Esophagus muscularis mucosa (tissue), 4 donors: ENCODE data around the gene GRK3. TPM values are rescaled to one million over a fixed set of nuclear protein-coding genes. Genes with fewer than 3 reads are reported as not detected.

Source experiments
- DNase-seq: peaks from one replicate; pipeline ENCODE4 v3.0.0-alpha.2; 2017; ENCODE audit errors: extremely low spot score
- H3K27ac ChIP-seq, 4 donors: fragments of 200-600 bp; sonication (generic); replicated peaks in 1 of 4; 1 replicate in 3 of 4; 2 replicates in 1 of 4; pipeline ENCODE4 v1.5.1; 2016 to 2019; ENCODE audit warnings: mild to moderate bottlenecking in 1 of 4
- H3K27me3 ChIP-seq, 4 donors: fragments of 200-600 bp; sonication (generic); one replicate each; pipeline versions ENCODE4 v1.5.1 to v1.6.0; 2016 to 2019
- H3K36me3 ChIP-seq, 4 donors: fragments of 200-600 bp; sonication (generic); one replicate each; pipeline ENCODE4 v1.5.1; 2016 to 2019
- H3K4me1 ChIP-seq, 4 donors: fragments of 200-600 bp; sonication (generic); one replicate each; pipeline ENCODE4 v1.5.1; 2016 to 2019
- H3K4me3 ChIP-seq, 4 donors: fragments of 200-600 bp; sonication (generic); 1 replicate in 2 of 4; 2 replicates in 2 of 4; pipeline ENCODE4 v1.5.1; 2016 to 2019; ENCODE audit warnings: mild to moderate bottlenecking in 4 of 4, moderate library complexity in 1 of 4
- H3K9me3 ChIP-seq, 4 donors: fragments of 200-600 bp; sonication (generic); 1 replicate in 3 of 4; 2 replicates in 1 of 4; pipeline ENCODE4 v1.5.1; 2016 to 2019
- EP300 ChIP-seq: sonication (generic); formaldehyde crosslinking; IDR thresholded peaks from one replicate; pipeline ENCODE4 v1.6.1; 2017; ENCODE audit warnings: antibody characterized with exemption
- POLR2A ChIP-seq: fragments of 450-650 bp; IDR thresholded peaks from one replicate; pipeline ENCODE4 v1.6.1; 2017; ENCODE audit warnings: antibody characterized with exemption, moderate library complexity, mild to moderate bottlenecking, low read depth
- POLR2AphosphoS5 ChIP-seq, 2 donors: sonication (generic); formaldehyde crosslinking; IDR thresholded peaks; one replicate each; pipeline ENCODE4 v1.6.1; 2017; ENCODE audit warnings: antibody characterized with exemption in 2 of 2
- WGBS: methylation state at CpG from one replicate; pipeline ENCODE4 v1.1.5; 2018; 5-methylcytosine and 5-hydroxymethylcytosine counted together
- intact Hi-C: fragments of 100-400 bp; cut with DNase I; formaldehyde crosslinking; loops from one replicate; pipeline ENCODE4 v1.15.1; 2023
- total RNA-seq, 4 donors: library from RNA; depleted of rRNA; stranded (reverse); fragments of >200 nt; gene quantifications; one replicate each; pipeline versions ENCODE4 v1.1.0 to v1.2.1, GENCODE V29; 2016
- TF ChIP-seq, protein P1 (sequence below), 3 experiments: fragments of 200-600 bp in 2 of 3; fragments of 450-650 bp in 1 of 3; sonication (generic) in 2 of 3; IDR thresholded peaks; one replicate each; pipeline ENCODE4 v1.5.1; 2017 to 2019; ENCODE audit warnings: antibody characterized with exemption in 3 of 3, mild to moderate bottlenecking in 2 of 3, moderate library complexity in 1 of 3

GRK3 gene
- total RNA-seq, 4 donors from 2014 or later, result 2.5 to 5.8 (median 4.6) TPM

DNA sequence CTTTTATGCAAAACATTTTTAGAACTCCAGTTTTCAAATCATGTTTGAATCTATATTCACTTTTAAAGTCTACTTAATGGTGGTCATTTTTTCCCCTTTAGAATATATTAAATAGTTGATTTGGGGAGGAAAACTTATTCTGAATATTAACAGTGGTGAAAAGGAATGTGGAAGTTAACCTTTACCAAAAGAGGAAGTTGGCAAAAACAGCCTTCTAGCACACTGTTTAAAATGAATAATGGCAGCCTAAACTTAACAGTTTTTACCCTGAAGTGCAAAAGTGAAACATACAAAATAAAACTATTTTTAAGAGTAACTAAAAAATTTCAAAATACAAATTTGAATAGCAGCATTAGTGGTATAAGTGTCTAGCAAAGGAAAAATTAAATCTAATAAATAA, 86.4 kb downstream of the GRK3 start:
- DNase-seq, result no peak
- Histone ChIP-seq H3K4me3 (no peak overlapping the region), H3K27ac (no peak overlapping the region), H3K9me3 (no peaks in the 10 kb centered on the region), H3K27me3 (no peaks in the 10 kb centered on the region), H3K4me1 (peaks cover 0 to 2% (median under 1%) of the 10 kb centered on the region in 4 donors), H3K36me3 (no peaks in the 10 kb centered on the region)
- intact Hi-C loops, result no loop called here
- TF ChIP-seq POLR2A (no peak), POLR2AphosphoS5 (IDR thresholded peaks at IDR 0.05) (no peak), EP300 (no peak)

DNA sequence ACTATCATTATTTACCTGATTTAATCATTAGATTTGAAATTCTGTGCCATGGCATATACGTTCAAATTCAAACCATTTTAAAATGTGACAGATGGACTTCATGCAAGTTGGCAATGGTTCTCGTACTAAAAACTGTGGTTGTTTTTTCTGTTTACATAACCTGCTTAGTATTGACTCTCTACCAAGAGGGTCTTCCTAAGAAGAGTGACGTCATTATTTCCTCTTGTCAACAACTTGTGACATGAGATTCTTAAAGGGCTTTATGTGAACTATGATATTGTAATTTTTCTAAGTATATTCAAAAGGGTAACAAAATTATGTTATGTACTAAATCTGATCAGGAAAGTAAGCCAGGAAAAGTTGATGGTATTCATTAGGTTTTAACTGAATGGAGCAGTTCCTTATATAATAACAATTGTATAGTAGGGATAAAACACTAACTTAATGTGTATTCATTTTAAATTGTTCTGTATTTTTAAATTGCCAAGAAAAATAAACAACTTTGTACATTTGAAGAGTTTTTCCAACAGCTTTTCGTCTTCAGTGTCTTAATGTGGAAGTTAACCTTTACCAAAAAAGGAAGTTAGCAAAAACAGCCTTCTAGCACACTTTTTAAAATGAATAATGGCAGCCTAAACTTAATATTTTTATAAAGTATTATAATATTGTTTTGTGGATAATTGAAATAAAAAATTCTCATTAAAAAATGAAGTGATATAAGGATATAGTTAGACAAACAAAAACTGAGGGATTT, 87.0 kb downstream of the GRK3 start:
- DNase-seq, result no peak
- TF ChIP-seq POLR2AphosphoS5 (IDR thresholded peaks at IDR 0.05) (no peak), EP300 (no peak), POLR2A (no peak)
- TF ChIP-seq, protein P1, sequence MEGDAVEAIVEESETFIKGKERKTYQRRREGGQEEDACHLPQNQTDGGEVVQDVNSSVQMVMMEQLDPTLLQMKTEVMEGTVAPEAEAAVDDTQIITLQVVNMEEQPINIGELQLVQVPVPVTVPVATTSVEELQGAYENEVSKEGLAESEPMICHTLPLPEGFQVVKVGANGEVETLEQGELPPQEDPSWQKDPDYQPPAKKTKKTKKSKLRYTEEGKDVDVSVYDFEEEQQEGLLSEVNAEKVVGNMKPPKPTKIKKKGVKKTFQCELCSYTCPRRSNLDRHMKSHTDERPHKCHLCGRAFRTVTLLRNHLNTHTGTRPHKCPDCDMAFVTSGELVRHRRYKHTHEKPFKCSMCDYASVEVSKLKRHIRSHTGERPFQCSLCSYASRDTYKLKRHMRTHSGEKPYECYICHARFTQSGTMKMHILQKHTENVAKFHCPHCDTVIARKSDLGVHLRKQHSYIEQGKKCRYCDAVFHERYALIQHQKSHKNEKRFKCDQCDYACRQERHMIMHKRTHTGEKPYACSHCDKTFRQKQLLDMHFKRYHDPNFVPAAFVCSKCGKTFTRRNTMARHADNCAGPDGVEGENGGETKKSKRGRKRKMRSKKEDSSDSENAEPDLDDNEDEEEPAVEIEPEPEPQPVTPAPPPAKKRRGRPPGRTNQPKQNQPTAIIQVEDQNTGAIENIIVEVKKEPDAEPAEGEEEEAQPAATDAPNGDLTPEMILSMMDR (IDR thresholded peaks at IDR 0.05), result no peak
- Histone ChIP-seq H3K4me1 (no peaks in the 10 kb centered on the region), H3K4me3 (no peak overlapping the region), H3K36me3 (no peaks in the 10 kb centered on the region), H3K27ac (no peak overlapping the region), H3K27me3 (no peaks in the 10 kb centered on the region), H3K9me3 (no peaks in the 10 kb centered on the region)
- WGBS, result 53% methylated on average over 4 of the region's 4 CpGs
- intact Hi-C loops, result no loop called here

DNA sequence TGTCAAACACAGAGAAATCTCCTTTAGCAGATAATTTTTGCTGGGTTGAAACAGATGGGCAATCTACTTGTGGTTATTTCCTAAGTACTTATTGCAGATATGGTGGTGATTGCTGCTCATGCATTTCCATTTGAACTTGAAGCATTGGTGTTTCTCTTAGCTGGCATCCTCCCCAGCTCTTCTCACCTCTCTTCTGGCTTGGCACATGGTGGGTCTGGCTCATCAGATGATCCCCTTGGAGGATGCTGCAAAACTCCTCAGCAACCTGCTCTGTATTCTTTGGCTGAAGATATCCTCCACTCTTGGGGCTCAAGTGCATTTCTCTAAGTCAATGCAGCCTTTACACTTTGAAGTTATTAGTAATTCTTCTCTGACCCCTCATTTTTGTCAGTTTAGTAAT, 90.2 kb downstream of the GRK3 start:
- TF ChIP-seq, protein P1 (IDR thresholded peaks at IDR 0.05), result no peak
- TF ChIP-seq EP300, result no peak
- TF ChIP-seq POLR2A, result no peak
- no peak for TF ChIP-seq POLR2AphosphoS5 (IDR thresholded peaks at IDR 0.05)
- Histone ChIP-seq H3K27me3 (no peaks in the 10 kb centered on the region), H3K4me1 (peaks cover 0 to 4% (median 0%) of the 10 kb centered on the region in 4 donors), H3K27ac (no peak overlapping the region), H3K9me3 (no peaks in the 10 kb centered on the region), H3K36me3 (no peaks in the 10 kb centered on the region), H3K4me3 (no peak overlapping the region)
- intact Hi-C loops, result no loop called here
- DNase-seq, result no peak

DNA sequence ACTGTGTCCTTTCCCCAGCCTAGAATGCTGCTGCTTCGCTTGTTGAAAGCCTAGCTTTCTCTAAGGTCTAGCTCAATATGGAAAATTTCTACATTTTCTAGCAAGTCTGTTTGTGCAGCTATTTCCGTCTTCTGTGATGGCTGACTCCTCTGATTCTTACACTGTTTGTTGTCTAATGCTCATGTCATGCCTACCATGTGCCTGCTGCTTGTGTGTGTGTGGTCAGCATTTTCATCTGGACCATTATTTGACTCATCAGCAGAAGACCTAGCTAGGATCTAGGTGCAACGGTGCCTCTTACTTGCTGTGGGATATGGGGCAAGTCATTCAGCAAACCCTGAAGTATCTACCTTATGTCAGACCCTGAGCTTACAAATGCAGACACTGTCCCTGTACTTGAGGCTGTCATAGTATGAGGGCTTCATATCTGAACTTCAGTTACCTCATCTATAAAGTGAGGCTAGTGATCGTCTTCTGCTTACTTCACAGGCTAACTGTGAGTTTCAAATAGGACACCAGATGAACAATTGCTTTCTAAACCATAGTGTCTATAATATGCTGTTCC, 91.0 kb downstream of the GRK3 start:
- H3K4me1 ChIP-seq, result peaks cover 2 to 11% (median 4%) of the 10 kb centered on the region in 4 donors
- H3K4me3 ChIP-seq, result no peak overlapping the region
- no peak for DNase-seq
- TF ChIP-seq POLR2A (no peak), EP300 (no peak), POLR2AphosphoS5 (IDR thresholded peaks at IDR 0.05) (no peak)
- TF ChIP-seq, protein P1 (IDR thresholded peaks at IDR 0.05), result no peak
- no peaks in the 10 kb centered on the region for H3K27me3 ChIP-seq
- no peak overlapping the region for H3K27ac ChIP-seq
- WGBS, result 93% methylated on average over 4 of the region's 4 CpGs
- H3K9me3 ChIP-seq, result no peaks in the 10 kb centered on the region
- H3K36me3 ChIP-seq, result no peaks in the 10 kb centered on the region
- intact Hi-C loops, result no loop called here

DNA sequence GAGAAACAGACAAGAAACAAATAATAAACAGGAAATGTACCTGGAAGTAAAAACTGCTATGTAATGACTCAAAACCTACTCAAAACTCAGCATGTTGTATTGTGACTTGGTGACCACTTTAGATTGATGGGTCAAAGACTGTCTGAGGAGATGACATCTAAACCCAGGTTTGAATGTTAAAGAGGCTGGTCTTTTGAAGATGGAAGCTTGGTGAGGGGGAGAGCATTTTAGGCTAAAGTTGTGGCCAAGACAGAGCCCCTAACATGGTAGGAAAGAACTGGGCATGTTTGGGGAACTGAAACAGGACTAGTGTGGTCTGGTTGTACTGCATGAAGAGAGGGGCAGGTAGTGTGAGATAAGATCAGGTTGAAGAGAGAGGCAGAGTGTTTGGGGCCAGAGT, 92.2 kb downstream of the GRK3 start:
- intact Hi-C loops, result no loop called here
- H3K27ac ChIP-seq, result no peak overlapping the region
- no peaks in the 10 kb centered on the region for H3K9me3 ChIP-seq
- TF ChIP-seq, protein P1 (IDR thresholded peaks at IDR 0.05), result no peak
- TF ChIP-seq POLR2A, result no peak
- no peak for TF ChIP-seq POLR2AphosphoS5 (IDR thresholded peaks at IDR 0.05)
- no peak for TF ChIP-seq EP300
- no peaks in the 10 kb centered on the region for H3K27me3 ChIP-seq
- no peak overlapping the region for H3K4me3 ChIP-seq
- H3K36me3 ChIP-seq, result no peaks in the 10 kb centered on the region
- peaks cover 6 to 24% (median 17%) of the 10 kb centered on the region in 4 donors for H3K4me1 ChIP-seq
- no peak for DNase-seq
